ENCODE measurements around the gene BLOC1S5.
"Not testable (repeated sequence)": the region's sequence is repeated elsewhere in the genome, so short reads cannot be mapped to it uniquely, and the experiment has no call there.

DNA sequence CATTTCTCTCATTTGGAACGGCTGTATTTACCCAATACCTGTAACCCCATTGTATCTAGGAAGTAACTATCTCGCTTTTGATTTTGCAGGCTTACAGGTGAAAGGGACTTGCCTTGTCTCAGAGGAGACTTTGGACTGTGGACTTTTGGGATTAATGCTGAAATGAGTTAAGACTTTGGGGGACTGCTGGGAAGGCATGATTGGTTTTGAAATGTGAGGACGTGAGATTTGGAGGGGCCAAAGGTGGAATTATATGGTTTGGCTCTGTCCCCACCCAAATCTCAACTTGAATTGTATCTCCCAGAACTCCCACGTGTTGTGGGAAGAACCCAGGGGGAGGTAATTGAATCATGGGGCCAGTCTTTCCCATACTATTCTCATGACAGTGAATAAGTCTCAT lies 18.4 kb downstream of the BLOC1S5 start:
- TF ChIP-seq, protein P1, sequence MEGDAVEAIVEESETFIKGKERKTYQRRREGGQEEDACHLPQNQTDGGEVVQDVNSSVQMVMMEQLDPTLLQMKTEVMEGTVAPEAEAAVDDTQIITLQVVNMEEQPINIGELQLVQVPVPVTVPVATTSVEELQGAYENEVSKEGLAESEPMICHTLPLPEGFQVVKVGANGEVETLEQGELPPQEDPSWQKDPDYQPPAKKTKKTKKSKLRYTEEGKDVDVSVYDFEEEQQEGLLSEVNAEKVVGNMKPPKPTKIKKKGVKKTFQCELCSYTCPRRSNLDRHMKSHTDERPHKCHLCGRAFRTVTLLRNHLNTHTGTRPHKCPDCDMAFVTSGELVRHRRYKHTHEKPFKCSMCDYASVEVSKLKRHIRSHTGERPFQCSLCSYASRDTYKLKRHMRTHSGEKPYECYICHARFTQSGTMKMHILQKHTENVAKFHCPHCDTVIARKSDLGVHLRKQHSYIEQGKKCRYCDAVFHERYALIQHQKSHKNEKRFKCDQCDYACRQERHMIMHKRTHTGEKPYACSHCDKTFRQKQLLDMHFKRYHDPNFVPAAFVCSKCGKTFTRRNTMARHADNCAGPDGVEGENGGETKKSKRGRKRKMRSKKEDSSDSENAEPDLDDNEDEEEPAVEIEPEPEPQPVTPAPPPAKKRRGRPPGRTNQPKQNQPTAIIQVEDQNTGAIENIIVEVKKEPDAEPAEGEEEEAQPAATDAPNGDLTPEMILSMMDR (conservative IDR thresholded peaks at IDR 0.05; ENCODE audit: low read depth, low read length), result not testable (repeated sequence)
- not testable (repeated sequence) for TF ChIP-seq EZH2 (IDR thresholded peaks at IDR 0.05; ENCODE audit: low read length, unreplicated experiment); EZH2phosphoT487 (IDR thresholded peaks at IDR 0.05; ENCODE audit: borderline replicate concordance, low read length)
